ENCODE results near the gene CRLF1. TPM values are rescaled to one million over a fixed set of nuclear protein-coding genes. Genes with fewer than 3 reads are reported as not detected.
A peak's percentile ranks its signal among the peaks of the same experiment; 100 is the strongest.

Gene CRLF1
- total RNA-seq, 1 donor from 2014 or later = 0.58 TPM

DNA sequence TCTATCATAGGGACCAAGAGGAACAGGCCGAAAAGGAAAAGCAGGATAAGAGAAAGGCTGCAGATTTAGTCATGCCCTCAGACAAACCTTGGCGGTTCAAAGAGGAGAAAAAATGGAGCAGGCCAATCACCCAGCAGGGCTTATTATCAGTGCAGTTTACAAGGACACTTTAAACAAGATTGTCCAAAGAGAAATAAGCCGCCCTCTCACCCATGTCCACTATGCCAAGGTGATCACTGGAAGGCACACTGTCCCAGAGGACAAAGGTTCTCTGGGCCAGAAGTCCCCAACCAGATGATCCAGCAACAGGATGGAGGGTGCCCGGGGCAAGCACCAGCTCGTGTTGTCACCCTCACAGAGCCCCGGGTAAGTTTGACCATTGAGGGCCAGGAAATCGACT is 26.3 kb downstream of the CRLF1 start:
- TF ChIP-seq CTCF (conservative IDR thresholded peaks at IDR 0.05; ENCODE audit: low read depth, low read length) = no peak

DNA sequence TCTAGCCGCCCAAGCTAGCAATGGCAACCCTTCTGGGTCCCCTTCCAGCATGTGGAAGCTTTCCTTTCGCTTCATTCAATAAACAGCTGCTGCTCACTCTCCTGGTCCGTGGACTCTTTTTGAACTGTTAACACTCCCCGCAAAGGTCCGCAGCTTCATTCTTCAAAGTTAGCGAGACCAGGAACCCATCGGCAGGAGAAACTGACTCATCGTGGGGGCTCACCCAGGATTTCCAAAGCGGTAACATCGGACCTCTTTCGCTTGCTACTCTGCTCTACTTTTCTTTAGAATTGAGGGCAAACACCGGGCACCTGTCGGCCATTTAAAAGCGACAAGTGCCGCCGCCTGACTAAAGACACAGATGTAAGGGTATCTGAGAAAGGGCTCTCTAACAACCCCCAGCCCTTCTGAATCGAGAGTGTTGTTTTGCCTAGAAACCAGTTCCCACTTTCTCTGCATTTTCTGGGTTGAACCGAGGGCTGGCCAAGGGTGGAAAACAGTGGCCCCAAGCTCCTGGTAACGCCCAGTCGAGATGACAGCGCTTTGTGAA is 29.2 kb downstream of the CRLF1 start:
- TF ChIP-seq CTCF (conservative IDR thresholded peaks at IDR 0.05; ENCODE audit: low read depth, low read length) = no peak
- DNase-seq (ENCODE audit: low read depth) = no peak
- H3K4me3 ChIP-seq (ENCODE audit: low read depth, low read length) = no peak overlapping the region

More for the DNA sequence above, 26.3 kb downstream of the CRLF1 start:
- H3K4me3 ChIP-seq (ENCODE audit: low read depth, low read length) = no peak overlapping the region
- DNase-seq (ENCODE audit: low read depth) = no peak

DNA sequence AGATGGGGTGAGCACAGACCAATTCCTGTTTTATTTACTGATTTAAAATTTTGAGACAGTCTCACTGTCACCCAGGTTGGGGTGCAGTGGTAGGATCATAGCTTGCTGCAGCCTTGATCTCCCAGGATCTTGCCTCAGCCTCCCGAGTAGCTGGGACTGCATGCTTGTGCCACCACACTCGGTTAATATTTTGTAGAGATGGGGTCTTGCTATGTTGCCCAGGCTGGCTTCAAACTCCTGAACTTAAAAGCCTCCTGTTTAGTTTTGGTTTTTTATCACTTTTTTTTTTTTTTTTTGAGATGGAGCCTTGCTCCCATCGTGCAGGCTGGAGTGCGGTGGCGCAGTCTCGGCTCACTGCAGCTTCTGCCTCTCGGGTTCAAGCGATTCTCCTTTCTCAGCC is 30.2 kb downstream of the CRLF1 start:
- no peak for TF ChIP-seq CTCF (conservative IDR thresholded peaks at IDR 0.05; ENCODE audit: low read depth, low read length)
- no peak for DNase-seq (ENCODE audit: low read depth)

GRCh38 chr19:18574691-18575291 is 31.8 kb downstream of the CRLF1 start:
- no peak overlapping the region for H3K4me3 ChIP-seq (ENCODE audit: low read depth, low read length)
- no peak for TF ChIP-seq CTCF (conservative IDR thresholded peaks at IDR 0.05; ENCODE audit: low read depth, low read length)
- DNase-seq (ENCODE audit: low read depth) = no peak

More for the DNA sequence above, 30.2 kb downstream of the CRLF1 start:
- H3K4me3 ChIP-seq (ENCODE audit: low read depth, low read length) = no peak overlapping the region

DNA sequence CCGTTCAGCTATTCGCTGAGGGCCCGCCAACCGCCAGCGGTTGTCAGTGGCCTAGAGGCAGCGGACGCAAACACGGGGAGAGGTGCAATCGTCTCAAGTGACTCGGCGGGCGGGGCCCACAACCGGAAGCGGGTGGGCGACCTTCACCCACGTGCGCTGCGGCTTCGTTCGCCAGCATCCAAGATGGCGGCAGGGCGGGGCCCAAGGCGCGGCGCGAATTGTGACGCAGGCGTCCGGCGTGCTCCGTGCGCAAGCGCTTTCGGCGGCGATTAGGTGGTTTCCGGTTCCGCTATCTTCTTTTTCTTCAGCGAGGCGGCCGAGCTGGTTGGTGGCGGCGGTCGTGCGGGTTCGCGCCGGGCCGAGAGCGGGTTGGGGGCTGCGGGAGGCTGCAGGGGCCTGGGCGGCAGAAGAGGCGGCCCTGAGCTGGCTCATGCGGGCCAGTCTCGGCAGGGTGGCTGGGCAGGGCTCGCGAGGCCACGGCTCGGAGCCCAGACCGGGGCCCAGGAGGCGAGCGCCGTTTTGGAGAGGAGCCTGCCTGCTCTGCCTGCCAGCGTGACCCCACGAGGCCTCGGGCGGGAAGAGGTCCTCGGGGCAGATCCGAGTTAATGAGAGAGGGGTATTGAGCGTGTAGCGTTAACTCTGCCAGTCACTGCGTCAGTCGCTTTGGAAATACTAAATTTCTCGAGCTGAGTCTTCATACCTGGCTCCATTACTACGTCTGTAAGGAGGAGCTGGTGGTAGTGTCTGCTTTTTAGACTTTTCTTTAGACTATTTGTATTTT is 34.8 kb downstream of the CRLF1 start, which contains the start of gene UBA52:
UBA52 (plus strand) TSS at position 294 of the 781 bp plus-strand sequence. CDS start 1,444 bp downstream, outside the sequence.
- peak within 1 kb of the TSS; percentile 74 for H3K4me3 ChIP-seq (ENCODE audit: low read depth, low read length)
- DNase-seq (ENCODE audit: low read depth) = peak; percentile 65
- no peak for TF ChIP-seq CTCF (conservative IDR thresholded peaks at IDR 0.05; ENCODE audit: low read depth, low read length)

- TF ChIP-seq CTCF (conservative IDR thresholded peaks at IDR 0.05; ENCODE audit: low read depth, low read length) = no peak
- no peak for DNase-seq (ENCODE audit: low read depth)
- no peak overlapping the region for H3K4me3 ChIP-seq (ENCODE audit: low read depth, low read length)
These were observed 38.2 kb downstream of the CRLF1 start for GRCh38 chr19:18568367-18568766.

All from epithelial cell of proximal tubule (primary cell).